Fibroblast of skin of right biceps (primary cell): ENCODE data around the gene CDH6.

Experiments
- DNase-seq: peaks from one replicate; pipeline ENCODE4 v3.0.0-alpha.2; 2013

Gene CDH6

GRCh38 chr5:31204958-31205357 is 11.5 kb downstream of the CDH6 start:
- DNase-seq = no peak

GRCh38 chr5:31208043-31208442 is 14.6 kb downstream of the CDH6 start:
- DNase-seq = no peak

- DNase-seq = no peak
These were observed 15.8 kb downstream of the CDH6 start for GRCh38 chr5:31209334-31209733.

- no peak for DNase-seq
These were observed 17.6 kb downstream of the CDH6 start for GRCh38 chr5:31211098-31211497.

- no peak for DNase-seq
These were observed 19.8 kb downstream of the CDH6 start for GRCh38 chr5:31213257-31213656.

GRCh38 chr5:31213705-31214121 is 20.2 kb downstream of the CDH6 start:
- no peak for DNase-seq

GRCh38 chr5:31214229-31214628 is 20.7 kb downstream of the CDH6 start:
- DNase-seq = no peak

- DNase-seq = no peak
These were observed 21.8 kb downstream of the CDH6 start for GRCh38 chr5:31215236-31215635.

GRCh38 chr5:31217446-31217845 is 24.0 kb downstream of the CDH6 start:
- DNase-seq = no peak

- no peak for DNase-seq
These were observed 25.5 kb downstream of the CDH6 start for GRCh38 chr5:31218978-31219377.

GRCh38 chr5:31221001-31221400 is 27.5 kb downstream of the CDH6 start:
- no peak for DNase-seq

GRCh38 chr5:31225118-31225517 is 31.6 kb downstream of the CDH6 start:
- peak; percentile 16 for DNase-seq

- DNase-seq = no peak
These were observed 32.1 kb downstream of the CDH6 start for GRCh38 chr5:31225613-31226012.

GRCh38 chr5:31226651-31227050 is 33.2 kb downstream of the CDH6 start:
- DNase-seq = no peak

- no peak for DNase-seq
These were observed 35.8 kb downstream of the CDH6 start for GRCh38 chr5:31229266-31229665.

GRCh38 chr5:31231177-31231838 is 37.8 kb downstream of the CDH6 start:
- peak; percentile 17 for DNase-seq

GRCh38 chr5:31232273-31232888 is 38.9 kb downstream of the CDH6 start:
- peak; percentile 57 for DNase-seq

GRCh38 chr5:31235381-31235780 is 41.9 kb downstream of the CDH6 start:
- peak; percentile 20 for DNase-seq

- no peak for DNase-seq
These were observed 42.9 kb downstream of the CDH6 start for GRCh38 chr5:31236339-31236738.

- peak; percentile 44 for DNase-seq
These were observed 43.7 kb downstream of the CDH6 start for GRCh38 chr5:31237174-31237573.

GRCh38 chr5:31238497-31238896 is 45.0 kb downstream of the CDH6 start:
- DNase-seq = no peak

- no peak for DNase-seq
These were observed 51.4 kb downstream of the CDH6 start for GRCh38 chr5:31244921-31245320.

- DNase-seq = no peak
These were observed 53.9 kb downstream of the CDH6 start for GRCh38 chr5:31247381-31247780.

GRCh38 chr5:31250201-31250600 is 56.7 kb downstream of the CDH6 start:
- no peak for DNase-seq

GRCh38 chr5:31251032-31251431 is 57.5 kb downstream of the CDH6 start:
- no peak for DNase-seq
